LHCN-M2 (cell line): Measurements from ENCODE around the gene KRTAP17-1. TPM values are rescaled to one million over a fixed set of nuclear protein-coding genes. Genes with fewer than 3 reads are reported as not detected.

Experiments used
- DNase-seq: peaks from one replicate; pipeline ENCODE4 v3.0.0-alpha.2; 2012; ENCODE audit warnings: low read depth
- total RNA-seq: library from RNA; depleted of rRNA; stranded (reverse); fragments of >200 nt; gene quantifications from 2 replicates; pipeline ENCODE4 v1.2.3, GENCODE V29; 2014

KRTAP17-1 gene
- total RNA-seq, 1 experiment from 2014 or later = not detected

DNA sequence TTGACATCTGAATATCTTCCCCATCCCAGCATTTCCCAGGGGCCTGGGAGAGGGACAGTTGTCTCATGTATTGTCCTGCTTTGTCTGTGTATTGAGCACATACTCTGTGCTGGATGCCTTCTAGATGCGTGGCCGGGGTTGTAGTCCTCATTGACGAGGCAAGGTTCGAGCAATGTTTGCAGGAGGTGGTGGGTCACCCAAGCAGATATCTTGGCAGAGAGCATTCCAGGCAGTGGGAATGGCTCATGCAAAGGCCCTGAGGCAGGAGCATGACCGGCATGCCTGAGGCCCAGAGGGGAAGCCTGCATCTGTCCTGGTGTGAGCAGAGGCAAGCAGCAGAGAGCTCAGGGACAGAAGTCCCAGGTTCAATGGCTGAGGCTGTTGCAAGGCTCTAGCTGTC, 17.6 kb upstream of the KRTAP17-1 start:
- DNase-seq = no peak

DNA sequence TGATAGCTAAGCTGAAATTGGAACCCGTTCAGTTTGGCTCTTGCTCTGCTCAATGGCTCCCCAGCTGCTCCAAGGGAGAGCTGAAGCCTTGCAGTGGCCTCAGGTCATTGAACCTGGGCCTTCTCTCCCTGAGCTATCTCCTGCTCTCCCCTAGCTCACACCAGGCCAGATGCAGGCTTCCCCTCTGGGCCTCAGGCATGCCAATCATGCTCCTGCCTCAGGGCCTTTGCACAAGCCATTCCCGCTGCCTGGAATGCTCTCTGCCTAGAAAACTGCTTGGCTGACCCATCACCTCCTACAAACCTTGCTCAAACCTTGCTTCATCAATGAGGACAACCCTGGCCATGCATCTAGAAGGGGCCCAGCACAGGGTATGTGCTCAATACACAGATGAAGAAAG, 16.7 kb upstream of the KRTAP17-1 start:
- no peak for DNase-seq

DNA sequence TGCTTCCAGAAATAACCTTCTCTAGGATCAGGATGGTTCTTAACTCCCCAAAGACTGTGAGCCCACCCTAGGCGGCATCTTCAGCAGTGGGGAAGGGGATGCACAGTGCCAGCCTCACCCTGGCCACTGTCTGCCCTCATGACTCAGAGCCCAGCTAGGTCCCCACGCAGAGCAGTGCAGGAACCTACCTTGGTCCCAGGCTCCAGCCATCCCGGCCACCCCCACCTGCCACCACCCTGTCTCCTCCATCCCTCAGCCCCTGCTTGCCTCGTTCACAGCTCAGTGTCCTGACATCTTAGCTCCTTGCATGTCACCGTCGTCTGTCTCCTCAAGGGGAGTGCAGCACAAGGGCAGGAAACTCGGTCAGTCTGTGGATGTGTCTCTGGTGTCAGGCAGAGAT, 16.1 kb upstream of the KRTAP17-1 start:
- no peak for DNase-seq

DNA sequence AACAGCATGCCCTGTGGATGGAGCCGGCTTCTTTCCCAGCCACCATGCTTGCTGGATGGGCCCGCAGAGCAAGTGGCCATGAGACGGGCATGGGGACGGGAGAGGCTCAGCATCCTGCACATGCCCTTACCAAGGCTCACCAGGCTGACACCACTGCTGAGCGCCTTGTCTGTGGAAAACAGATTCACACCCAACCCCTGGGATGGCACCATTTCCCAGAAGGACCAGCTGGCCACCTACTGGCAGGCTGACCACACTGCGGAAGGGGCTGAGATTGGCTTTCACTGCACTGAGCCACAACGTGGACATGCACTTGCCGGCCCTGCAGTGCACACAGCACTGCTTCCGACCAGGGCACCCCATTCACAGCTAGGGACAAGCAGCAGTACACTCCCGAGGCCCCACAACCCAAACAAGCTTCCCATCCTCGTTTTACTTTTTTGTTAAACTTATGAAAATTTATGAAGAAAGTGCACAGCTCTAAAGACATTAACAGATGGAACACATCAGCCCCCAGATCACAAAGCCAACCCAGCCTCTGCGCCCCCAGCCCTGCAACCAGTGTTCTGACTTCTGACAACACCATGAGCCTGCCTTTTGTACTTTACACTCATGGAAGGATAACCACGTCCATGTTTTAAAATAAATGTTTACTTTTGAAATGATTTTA, 13.9 kb upstream of the KRTAP17-1 start:
- peak; percentile 38 for DNase-seq

DNA sequence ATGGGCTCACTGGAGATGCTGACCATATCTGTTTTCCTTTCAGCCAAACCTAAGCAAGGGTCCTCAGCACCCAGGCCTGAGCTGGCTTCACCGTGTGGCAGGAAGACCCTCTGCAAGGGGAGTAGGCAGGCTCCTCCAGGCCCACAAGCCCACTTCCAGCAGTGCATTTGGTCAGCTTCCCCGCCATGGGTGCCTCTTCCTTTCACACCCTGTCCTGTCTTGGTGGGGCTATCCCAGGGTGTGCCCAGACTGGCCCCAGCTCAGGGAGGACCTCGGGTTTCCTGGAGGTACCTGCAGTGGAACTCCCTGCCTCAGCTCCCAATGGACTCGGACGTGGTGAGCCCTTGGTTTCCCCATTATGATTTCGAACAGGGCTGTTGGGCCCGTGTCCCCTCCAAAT, 12.7 kb upstream of the KRTAP17-1 start:
- no peak for DNase-seq

DNA sequence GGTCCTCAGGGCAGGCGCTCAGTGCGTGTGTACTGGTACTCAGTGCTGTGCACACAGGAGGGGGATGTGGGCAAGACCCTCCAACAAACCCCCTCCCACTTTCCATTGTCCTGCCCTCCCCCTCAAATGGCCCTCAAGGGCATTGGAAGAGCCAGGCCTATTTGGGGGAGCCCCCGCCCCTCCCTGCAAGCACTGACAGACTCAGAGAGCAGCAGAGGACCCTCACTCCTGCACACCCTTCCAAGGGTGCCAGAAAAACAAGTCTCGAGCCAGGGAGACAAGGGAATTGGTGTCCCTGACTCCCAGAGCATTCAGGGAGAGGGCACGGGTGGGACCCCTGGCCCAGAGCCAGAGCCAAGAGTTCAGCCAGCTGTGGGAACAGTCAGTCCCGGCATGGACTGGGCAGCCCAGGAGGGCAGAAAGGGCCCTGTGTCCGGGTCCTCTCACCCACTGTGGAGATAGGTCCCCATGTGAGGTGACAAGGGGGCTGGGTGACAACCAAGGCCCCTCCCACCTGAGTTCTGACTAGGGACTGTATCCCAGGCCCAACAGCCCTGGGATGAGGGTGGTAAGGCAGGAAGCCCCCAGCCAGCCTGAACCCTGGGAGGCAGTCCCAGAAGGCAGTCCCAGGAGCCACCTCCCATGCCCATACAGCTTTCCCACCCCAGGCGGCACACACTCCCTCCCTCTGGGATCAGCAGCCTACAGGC, 12.1 kb upstream of the KRTAP17-1 start:
- DNase-seq = no peak

DNA sequence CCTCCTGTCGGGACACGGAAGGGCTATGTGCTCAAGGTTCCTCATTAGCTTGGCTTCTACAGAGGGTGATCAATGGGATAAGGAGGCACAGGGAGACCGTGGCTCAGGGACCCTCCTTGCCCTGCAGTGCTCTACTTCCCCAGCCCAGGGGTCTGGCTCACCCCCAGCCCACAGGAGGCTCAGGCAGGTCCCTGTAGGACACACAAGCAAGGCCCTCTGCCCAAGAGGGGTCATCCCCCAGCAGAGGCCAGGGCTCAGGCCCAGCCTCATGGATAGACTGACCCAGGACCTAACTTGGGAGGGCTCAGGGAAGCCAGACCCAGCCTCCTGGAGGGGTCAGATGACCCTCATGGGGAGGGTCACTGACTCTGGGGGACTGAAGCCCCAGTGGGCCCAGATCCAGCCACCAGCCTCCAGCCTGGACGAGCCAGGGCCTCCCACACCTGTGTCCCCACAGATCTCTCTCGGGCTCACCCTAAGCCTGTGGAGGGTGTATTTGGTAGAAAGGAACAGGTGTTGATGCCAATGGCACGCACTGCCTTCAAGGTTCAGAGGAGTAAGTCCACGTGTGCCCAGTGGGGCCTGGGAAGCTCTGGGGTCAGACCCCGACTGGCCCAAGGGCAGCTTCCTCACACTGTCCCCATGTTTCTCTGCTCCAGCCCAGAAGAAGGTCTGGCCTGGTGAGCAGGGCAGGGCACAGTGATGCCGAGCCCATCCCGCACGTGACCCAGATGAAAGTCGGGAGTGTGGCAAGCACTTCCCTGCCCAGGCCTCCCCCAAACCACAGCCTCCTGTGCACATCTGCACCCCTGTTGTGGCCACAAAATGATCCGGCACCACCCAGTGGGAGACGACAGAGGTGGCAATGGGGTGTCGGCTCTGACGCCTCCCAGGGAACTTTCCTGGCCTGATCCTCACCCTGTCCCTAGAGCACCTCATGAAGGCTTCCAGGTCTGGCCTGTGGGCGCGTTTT, 10.9 kb upstream of the KRTAP17-1 start:
- DNase-seq = no peak

DNA sequence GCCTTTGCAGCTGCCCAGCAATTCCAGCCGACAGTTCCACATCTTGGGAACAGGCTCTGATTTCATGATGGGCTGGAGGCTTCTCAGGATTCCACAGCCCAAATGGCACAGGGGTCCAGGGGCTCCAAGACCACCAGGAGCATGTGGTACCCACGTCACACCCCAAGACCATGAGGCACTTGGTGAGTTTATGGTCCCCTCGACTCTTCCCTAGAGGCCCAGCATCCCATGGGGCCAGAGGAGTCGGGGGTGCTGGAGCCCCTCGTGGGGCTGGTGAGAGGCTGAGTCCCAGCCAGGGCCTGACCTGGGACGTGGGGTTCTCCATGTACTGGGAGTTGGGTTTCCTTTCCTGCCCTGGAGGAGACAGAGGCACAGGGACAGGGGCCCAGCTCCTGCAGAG, 10.1 kb upstream of the KRTAP17-1 start:
- DNase-seq = no peak

DNA sequence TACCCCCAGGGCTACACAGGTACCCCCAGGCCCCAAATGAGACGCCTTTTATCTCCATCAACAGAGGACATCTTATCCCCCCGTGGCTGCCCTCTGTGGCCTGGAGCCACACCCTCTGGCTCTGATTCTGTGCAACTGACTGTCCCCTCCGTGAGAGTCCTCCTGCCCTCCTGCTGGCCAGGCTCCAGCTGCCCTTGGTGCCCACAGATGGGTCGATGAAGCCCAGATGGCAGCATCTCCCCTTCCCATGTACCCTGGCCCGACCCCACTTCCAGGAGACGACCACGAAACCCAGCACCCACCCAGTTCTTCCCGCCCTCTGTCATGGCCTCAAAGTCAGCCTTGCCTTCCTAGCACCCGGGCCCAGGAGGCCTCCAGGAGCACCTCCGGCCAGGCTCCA, 9.6 kb upstream of the KRTAP17-1 start:
- DNase-seq = no peak

DNA sequence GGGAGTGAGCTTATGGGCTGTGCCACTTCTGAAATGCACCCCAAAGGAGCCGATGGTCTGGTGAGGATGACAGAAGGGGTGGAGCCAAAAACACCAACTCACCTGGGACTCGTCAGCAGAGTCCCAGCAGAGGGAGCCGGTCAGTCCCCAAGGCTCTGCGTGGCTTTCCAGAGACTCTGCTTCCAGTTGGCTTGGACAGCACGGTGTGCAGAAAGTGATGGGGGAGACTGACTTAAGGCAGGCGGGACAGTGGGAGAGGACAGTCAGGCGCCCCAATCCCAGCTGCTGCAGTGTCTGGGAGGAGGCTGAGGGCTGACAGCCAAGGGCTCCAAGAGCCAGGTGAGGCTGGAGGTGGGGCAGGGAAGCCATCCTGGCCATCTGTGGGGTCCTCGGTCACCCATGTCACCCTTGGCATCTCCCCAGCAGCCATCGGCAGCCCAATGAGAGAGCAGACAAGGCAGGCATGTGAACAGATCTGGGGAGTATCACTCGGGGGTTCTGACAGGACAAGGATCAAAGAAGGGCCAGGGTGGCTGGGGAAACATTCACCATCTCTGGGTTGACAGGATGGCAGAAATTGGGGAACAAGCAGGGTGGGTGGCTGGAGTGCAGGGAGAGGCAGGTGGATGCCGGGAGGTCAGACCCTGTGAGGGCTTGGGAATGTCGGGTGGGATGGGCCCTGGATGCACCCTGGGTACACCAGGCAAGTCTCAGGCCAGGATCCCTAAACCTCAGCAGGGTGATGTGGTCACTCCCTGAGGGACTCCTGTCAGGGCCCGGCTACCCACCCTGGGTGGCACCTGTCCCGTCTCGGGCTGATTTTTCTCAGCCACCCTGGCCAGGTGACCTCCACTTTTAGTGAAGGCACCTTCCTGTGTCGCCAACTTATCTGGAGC, 8.9 kb upstream of the KRTAP17-1 start:
- DNase-seq = no peak

DNA sequence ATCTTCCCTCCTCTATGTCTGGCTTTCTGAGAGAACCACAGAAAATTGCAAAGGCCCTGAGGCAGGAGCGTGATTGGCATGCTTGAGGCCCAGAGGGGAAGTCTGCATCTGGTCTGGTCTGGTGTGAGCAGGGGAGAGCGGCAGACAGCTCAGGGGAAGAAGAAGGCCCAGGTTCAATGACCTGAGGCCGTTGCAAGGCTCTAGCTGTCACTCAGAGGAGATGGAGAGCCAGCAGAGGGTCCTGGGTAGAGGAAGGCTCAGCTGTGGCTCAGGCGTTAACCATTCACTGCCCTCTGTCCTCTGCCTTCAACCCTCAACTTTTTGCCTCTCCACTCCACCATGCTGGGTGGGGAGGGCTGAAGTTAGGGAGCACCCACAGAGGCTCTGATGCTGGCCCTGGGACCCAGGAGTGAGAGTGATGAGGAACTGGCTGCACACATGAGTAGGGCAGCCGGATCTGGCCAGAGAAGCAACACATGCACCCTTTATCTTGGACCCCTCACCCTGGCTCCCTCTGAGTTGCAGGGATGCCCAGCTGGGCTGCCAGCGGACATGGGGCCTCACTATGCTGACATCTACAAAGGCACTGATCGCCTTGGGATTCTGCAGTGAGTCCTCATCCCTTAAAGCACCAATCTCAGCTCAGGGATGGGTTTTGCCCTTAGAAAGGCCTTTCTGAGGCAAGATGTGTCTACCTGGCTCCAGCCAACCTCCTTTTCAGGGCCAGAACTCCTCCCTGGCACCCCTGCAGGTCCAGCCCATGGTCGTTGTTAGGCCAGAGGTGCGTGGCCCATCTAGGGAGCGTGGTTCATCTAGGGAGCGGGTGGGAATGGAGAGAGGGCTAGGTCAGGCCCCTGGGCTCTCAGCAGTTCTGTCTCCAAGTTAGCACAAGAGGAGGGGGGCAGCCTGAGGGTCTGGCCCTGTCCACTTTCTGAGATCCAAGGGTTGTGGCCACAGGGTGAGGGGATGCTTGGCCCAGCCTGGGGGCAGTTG, 7.7 kb upstream of the KRTAP17-1 start:
- no peak for DNase-seq

DNA sequence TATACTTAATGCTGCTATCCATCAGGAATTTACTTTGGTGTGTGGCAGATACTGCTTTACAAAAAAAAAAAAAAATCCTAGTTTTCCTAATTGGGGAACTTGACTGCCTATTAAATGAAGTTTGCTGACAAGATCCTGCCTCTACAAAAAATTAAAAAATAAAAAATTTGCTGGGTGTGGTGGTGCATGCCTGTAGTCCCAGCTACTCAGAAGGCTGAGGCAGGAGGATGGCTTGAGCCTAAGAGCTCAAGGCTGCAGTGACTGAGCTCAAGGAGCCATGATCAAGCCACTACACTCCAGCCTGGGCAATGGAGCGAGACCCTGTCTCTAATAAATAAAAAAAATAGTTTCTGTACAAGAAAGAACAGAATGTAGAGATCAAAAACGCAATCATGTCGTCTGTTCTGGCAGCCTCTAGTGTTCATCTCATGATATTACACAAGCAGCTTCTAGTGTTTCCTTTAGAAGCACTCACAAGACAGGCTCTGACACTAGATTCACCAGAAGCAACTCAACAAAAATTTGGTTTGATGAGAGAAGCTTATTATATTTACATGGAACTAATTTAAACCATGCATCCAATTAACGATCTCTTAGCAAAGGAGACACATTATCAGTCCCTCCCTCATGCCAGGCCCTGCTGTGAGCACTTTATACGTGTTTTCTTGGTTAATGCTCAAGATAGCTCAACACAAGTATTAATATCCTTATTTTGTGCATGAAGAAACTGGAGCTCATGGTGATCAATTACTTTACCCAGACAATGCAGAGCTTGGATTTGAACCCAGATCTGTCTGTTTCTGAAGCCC, 6.8 kb upstream of the KRTAP17-1 start:
- peak; percentile 62 for DNase-seq

DNA sequence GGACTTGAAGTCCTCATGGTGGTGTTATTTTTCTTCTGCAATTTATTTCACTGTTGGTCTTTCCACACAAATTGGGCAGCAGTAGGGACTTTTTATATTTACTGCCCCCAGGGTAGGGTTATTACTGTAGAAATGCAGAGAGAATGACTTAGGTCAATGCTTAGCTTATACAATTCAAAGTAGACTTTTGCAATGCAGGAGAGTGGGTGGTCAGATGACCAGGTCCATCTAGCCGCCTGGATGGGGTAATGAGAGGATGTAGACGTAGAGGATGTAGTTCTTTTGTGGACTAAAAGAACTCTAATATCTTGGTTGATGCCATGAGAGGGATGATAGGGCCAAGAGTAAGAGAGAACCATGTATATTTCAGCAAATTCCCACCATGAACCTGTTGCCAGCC, 2.7 kb upstream of the KRTAP17-1 start:
- no peak for DNase-seq

DNA sequence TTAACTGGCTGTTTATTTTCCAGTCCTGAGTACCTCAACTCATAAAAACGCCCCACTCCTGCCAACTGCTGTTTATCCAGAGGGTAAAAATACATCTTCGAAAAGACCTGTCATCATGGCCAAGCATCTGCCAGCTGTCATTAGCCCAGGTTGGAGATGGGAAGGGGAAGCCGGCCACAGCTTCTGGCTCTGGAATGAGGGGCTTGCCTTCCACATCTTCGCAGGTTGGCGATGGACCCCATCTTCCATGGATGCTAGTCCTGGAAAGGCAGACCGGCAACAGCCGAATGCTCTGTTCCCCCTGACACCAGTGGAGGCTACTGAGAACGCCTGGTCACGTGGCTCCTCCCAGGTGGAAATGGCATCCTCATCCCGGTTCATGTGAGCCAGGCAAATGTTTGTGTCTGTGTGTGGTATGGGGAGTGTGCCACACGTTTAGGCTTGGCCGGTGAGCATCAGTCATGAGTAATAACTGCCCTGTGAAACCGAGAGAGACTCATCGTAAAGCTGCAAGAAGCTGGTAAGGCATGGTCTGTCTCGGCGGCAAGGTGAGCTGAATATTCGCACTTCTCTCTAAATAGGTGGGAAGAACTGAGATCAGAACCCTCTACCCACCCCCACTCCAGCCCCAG, 420 bp upstream of the KRTAP17-1 start:
- DNase-seq = no peak

DNA sequence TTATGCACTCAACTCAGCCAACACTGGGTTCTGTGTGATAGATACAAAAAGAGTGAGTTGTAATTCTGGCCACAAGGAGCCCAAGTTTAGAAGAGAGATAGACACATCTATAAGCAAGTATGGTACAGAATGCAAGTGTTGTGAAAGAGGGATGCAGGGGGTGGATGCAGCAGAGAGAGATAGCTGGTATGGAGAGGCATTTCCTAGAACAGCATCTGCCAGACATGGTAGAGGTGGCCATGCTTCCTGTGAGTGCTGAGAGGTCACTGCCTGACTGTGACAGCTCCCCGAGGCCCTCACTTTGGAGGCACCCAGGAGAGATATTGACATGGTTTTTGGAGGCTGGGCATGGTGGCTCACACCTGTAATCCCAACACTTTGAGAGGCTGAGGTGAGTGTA, 4.4 kb downstream of the KRTAP17-1 start:
- no peak for DNase-seq

DNA sequence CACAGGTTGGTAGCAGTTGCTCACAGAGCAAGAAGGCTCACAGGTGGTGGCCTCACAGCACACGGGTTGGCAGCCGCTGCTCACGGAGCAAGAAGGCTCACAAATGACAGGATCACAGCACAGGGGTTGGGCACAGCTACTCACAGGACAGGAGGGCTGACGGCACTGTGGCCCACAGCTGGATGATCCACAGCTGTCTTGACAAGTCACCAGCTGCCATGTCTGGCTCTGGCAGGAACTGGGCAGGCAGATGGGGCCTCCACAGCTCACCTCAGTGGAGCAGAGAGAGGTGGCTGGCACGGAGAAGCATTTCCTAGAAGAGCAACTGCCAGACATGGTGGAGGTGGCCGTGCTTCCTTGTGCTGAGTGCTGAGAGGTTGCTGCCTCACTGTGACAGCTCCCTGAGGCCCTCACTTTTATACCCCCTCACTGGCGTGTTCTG, 6.6 kb downstream of the KRTAP17-1 start, which contains the start of gene KRTAP16-1:
Gene KRTAP16-1 (minus strand): TSS at position 392 of the 442 bp plus-strand sequence. CDS start 56 bp downstream, at position 336.
- DNase-seq = no peak

DNA sequence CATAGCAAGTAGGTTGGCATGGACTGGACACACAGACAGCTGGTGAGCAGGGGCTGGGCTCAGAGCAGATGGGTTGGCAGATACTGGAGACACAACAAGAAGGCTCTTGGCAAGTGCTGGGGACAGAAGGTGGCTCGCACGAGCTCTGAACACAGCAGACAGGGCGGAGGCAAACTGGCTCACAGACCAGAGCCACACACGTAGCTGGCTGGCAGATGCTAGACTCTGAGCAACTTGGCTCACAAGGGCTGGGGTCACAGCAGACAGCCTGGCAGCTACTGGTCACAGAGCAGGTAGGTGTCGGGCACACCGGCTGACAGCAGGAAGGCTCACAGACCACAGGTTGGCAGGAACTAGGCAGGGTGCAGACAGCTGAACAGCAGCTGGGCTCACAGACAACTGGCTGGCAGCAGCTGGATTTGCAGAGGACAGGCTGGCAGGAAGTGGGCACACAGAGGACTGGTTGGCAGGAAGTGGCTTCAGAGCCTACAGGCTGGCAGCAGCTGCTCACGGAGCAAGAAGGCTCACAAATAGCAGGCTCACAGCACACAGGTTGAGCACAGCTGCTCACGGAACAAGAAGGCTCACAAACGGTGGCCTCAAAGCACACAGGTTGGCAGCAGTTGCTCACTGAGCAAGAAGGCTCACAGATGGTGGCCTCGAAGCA, 7.1 kb downstream of the KRTAP17-1 start:
- DNase-seq = peak; percentile 94

DNA sequence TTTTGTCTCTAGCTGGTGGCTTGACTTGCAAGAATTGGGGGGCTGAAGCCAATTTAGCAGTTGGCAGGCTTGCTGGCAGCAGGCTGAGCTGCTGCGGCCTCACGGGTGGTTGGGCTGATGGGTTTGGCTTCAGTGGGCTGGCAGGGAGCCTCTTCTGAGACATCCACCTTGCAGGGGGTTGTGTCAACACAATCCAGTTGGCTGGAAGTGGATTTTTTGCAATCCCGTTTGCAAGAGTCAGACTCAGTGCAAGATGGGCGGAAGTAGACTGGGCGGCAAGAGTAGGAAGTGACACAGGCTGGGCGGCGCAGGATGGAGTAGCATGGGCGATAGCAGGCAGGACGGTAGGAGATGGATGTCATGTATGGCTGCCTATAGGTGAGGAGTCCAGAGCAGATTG, 7.9 kb downstream of the KRTAP17-1 start:
- DNase-seq = peak; percentile 47
